SJCRH30 (cell line): Measurements from ENCODE around the gene SAMD13. TPM values are rescaled to one million over a fixed set of nuclear protein-coding genes. Genes with fewer than 3 reads are reported as not detected.

ENCODE experiments used
- DNase-seq, 2 experiments: peaks; one replicate each; pipeline ENCODE4 v3.0.0-alpha.2; 2015 to 2020
- H3K27ac ChIP-seq: fragments of 250-450 bp; sonication (Bioruptor Pico); 2 replicates; pipeline ENCODE4 v1.5.1; 2020; ENCODE audit warnings: mild to moderate bottlenecking, moderate library complexity
- H3K27me3 ChIP-seq: fragments of 250-450 bp; sonication (Bioruptor Pico); 2 replicates; pipeline ENCODE4 v1.5.1; 2020; ENCODE audit warnings: mild to moderate bottlenecking, moderate library complexity
- H3K36me3 ChIP-seq: fragments of 250-450 bp; sonication (Bioruptor Pico); 2 replicates; pipeline ENCODE4 v1.5.1; 2020; ENCODE audit warnings: mild to moderate bottlenecking, moderate library complexity
- H3K4me1 ChIP-seq: fragments of 250-450 bp; sonication (Bioruptor Pico); 2 replicates; pipeline ENCODE4 v1.5.1; 2020; ENCODE audit warnings: mild to moderate bottlenecking, moderate library complexity
- H3K4me3 ChIP-seq: fragments of 250-450 bp; sonication (Bioruptor Pico); 2 replicates; pipeline ENCODE4 v1.5.1; 2020; ENCODE audit warnings: mild to moderate bottlenecking, moderate library complexity
- H3K9me3 ChIP-seq: fragments of 250-450 bp; sonication (Bioruptor Pico); replicated peaks from 2 replicates; pipeline ENCODE4 v1.5.1; 2020; ENCODE audit warnings: mild to moderate bottlenecking, moderate library complexity
- total RNA-seq: library from RNA; depleted of rRNA; stranded (reverse); fragments of >200 nt; shearing (Covaris generic); gene quantifications from 2 replicates; pipeline ENCODE4 v1.2.3, GENCODE V29; 2014

Gene SAMD13
- total RNA-seq, 1 experiment from 2014 or later = 3.9 TPM

- Histone ChIP-seq H3K27me3 (no peaks in the 10 kb centered on the region), H3K9me3 (no peaks in the 10 kb centered on the region), H3K36me3 (no peaks in the 10 kb centered on the region), H3K4me1 (no peaks in the 10 kb centered on the region), H3K4me3 (no peak overlapping the region), H3K27ac (no peak overlapping the region)
- no peak for DNase-seq
Observed at GRCh38 chr1:84347271-84347931, 45.9 kb downstream of the SAMD13 start.

GRCh38 chr1:84347932-84348555 lies 46.5 kb downstream of the SAMD13 start:
- Histone ChIP-seq H3K4me1 (no peaks in the 10 kb centered on the region), H3K27ac (no peak overlapping the region), H3K9me3 (no peaks in the 10 kb centered on the region), H3K36me3 (no peaks in the 10 kb centered on the region), H3K4me3 (no peak overlapping the region), H3K27me3 (no peaks in the 10 kb centered on the region)
- DNase-seq = no peak

GRCh38 chr1:84348759-84349158 lies 47.3 kb downstream of the SAMD13 start:
- Histone ChIP-seq H3K9me3 (no peaks in the 10 kb centered on the region), H3K36me3 (no peaks in the 10 kb centered on the region), H3K4me1 (no peaks in the 10 kb centered on the region), H3K4me3 (no peak overlapping the region), H3K27ac (no peak overlapping the region), H3K27me3 (no peaks in the 10 kb centered on the region)
- no peak for DNase-seq

GRCh38 chr1:84350104-84350503 lies 48.6 kb downstream of the SAMD13 start:
- Histone ChIP-seq H3K9me3 (no peaks in the 10 kb centered on the region), H3K4me3 (no peak overlapping the region), H3K4me1 (no peaks in the 10 kb centered on the region), H3K36me3 (no peaks in the 10 kb centered on the region), H3K27me3 (no peaks in the 10 kb centered on the region), H3K27ac (no peak overlapping the region)
- DNase-seq = no peak

- H3K36me3 ChIP-seq = no peaks in the 10 kb centered on the region
- H3K27me3 ChIP-seq = no peaks in the 10 kb centered on the region
- no peak overlapping the region for H3K27ac ChIP-seq
- no peak for DNase-seq
- H3K4me3 ChIP-seq = no peak overlapping the region
- H3K9me3 ChIP-seq = no peaks in the 10 kb centered on the region
- H3K4me1 ChIP-seq = no peaks in the 10 kb centered on the region
Observed at GRCh38 chr1:84350550-84350949, 49.0 kb downstream of the SAMD13 start.

- no peaks in the 10 kb centered on the region for H3K9me3 ChIP-seq
- H3K4me3 ChIP-seq = no peak overlapping the region
- no peaks in the 10 kb centered on the region for H3K36me3 ChIP-seq
- no peak overlapping the region for H3K27ac ChIP-seq
- no peak for DNase-seq
- no peaks in the 10 kb centered on the region for H3K4me1 ChIP-seq
- no peaks in the 10 kb centered on the region for H3K27me3 ChIP-seq
Observed at GRCh38 chr1:84352298-84353106, 51.0 kb downstream of the SAMD13 start.

GRCh38 chr1:84353695-84354094 lies 52.2 kb downstream of the SAMD13 start:
- no peak overlapping the region for H3K27ac ChIP-seq
- no peaks in the 10 kb centered on the region for H3K9me3 ChIP-seq
- DNase-seq = no peak

GRCh38 chr1:84355556-84355955 lies 54.0 kb downstream of the SAMD13 start:
- Histone ChIP-seq H3K4me3 (no peak overlapping the region), H3K9me3 (no peaks in the 10 kb centered on the region), H3K27me3 (no peaks in the 10 kb centered on the region), H3K36me3 (no peaks in the 10 kb centered on the region), H3K4me1 (no peaks in the 10 kb centered on the region), H3K27ac (no peak overlapping the region)
- no peak for DNase-seq

More at GRCh38 chr1:84353695-84354094, 52.2 kb downstream of the SAMD13 start:
- Histone ChIP-seq H3K4me3 (no peak overlapping the region), H3K27me3 (no peaks in the 10 kb centered on the region), H3K36me3 (no peaks in the 10 kb centered on the region), H3K4me1 (no peaks in the 10 kb centered on the region)

- no peak for DNase-seq
- no peaks in the 10 kb centered on the region for H3K4me1 ChIP-seq
Observed at GRCh38 chr1:84356881-84357280, 55.4 kb downstream of the SAMD13 start.

GRCh38 chr1:84358695-84359094 lies 57.2 kb downstream of the SAMD13 start:
- H3K27ac ChIP-seq = no peak overlapping the region
- DNase-seq = no peak
- peaks cover 8% of the 10 kb centered on the region; the same call in 1 of the 2 replicates for H3K4me1 ChIP-seq
- H3K27me3 ChIP-seq = no peaks in the 10 kb centered on the region
- H3K9me3 ChIP-seq = no peaks in the 10 kb centered on the region
- no peaks in the 10 kb centered on the region for H3K36me3 ChIP-seq
- no peak overlapping the region for H3K4me3 ChIP-seq

More at GRCh38 chr1:84356881-84357280, 55.4 kb downstream of the SAMD13 start:
- no peaks in the 10 kb centered on the region for H3K9me3 ChIP-seq
- H3K27ac ChIP-seq = no peak overlapping the region
- H3K27me3 ChIP-seq = no peaks in the 10 kb centered on the region
- no peak overlapping the region for H3K4me3 ChIP-seq
- no peaks in the 10 kb centered on the region for H3K36me3 ChIP-seq

- H3K9me3 ChIP-seq = no peaks in the 10 kb centered on the region
- H3K27ac ChIP-seq = no peak overlapping the region
- no peak overlapping the region for H3K4me3 ChIP-seq
Observed at GRCh38 chr1:84360316-84360715, 58.8 kb downstream of the SAMD13 start.

GRCh38 chr1:84361796-84362195 lies 60.3 kb downstream of the SAMD13 start:
- H3K9me3 ChIP-seq = no peaks in the 10 kb centered on the region
- H3K27me3 ChIP-seq = no peaks in the 10 kb centered on the region
- no peak for DNase-seq
- H3K27ac ChIP-seq = no peak overlapping the region
- H3K36me3 ChIP-seq = no peaks in the 10 kb centered on the region
- peaks cover 12% of the 10 kb centered on the region; the same call in 1 of the 2 replicates for H3K4me1 ChIP-seq
- no peak overlapping the region for H3K4me3 ChIP-seq

More at GRCh38 chr1:84360316-84360715, 58.8 kb downstream of the SAMD13 start:
- no peak for DNase-seq
- no peaks in the 10 kb centered on the region for H3K27me3 ChIP-seq
- peaks cover 8% of the 10 kb centered on the region; the same call in 1 of the 2 replicates for H3K4me1 ChIP-seq
- H3K36me3 ChIP-seq = no peaks in the 10 kb centered on the region

- H3K27me3 ChIP-seq = no peaks in the 10 kb centered on the region
- no peaks in the 10 kb centered on the region for H3K36me3 ChIP-seq
- no peak overlapping the region for H3K27ac ChIP-seq
- peak overlapping the region; percentile 28 for H3K4me3 ChIP-seq
- H3K9me3 ChIP-seq = no peaks in the 10 kb centered on the region
- DNase-seq = peak; percentile 23 to 46
- H3K4me1 ChIP-seq = peaks cover 12% of the 10 kb centered on the region; the same call in 1 of the 2 replicates
Observed at GRCh38 chr1:84363019-84363418, 61.5 kb downstream of the SAMD13 start.

GRCh38 chr1:84363622-84364021 lies 62.1 kb downstream of the SAMD13 start:
- Histone ChIP-seq H3K4me3 (no peak overlapping the region; the same call in 1 of the 2 replicates), H3K27ac (no peak overlapping the region), H3K27me3 (no peaks in the 10 kb centered on the region), H3K9me3 (no peaks in the 10 kb centered on the region), H3K36me3 (no peaks in the 10 kb centered on the region), H3K4me1 (peaks cover 12% of the 10 kb centered on the region; the same call in 1 of the 2 replicates)
- DNase-seq = no peak
